Coronary artery (tissue), 2 donors: ENCODE data around the gene LY6G5C.

Source experiments
- DNase-seq: peaks from one replicate; pipeline ENCODE4 v3.0.0-alpha.2; 2017; ENCODE audit warnings: low spot score
- H3K27ac ChIP-seq, 2 donors: fragments of 200-600 bp; sonication (generic); one replicate each; pipeline ENCODE4 v1.5.1; 2016 to 2019
- H3K4me3 ChIP-seq: fragments of 200-600 bp; sonication (generic); 2 replicates; pipeline ENCODE4 v1.5.1; 2016; ENCODE audit warnings: mild to moderate bottlenecking, moderate library complexity
- CTCF ChIP-seq: fragments of 200-600 bp; sonication (generic); IDR thresholded peaks from one replicate; pipeline ENCODE4 v1.5.1; 2019; ENCODE audit warnings: antibody characterized with exemption

LY6G5C gene

GRCh38 chr6:31664790-31665500 is 15.9 kb downstream of the LY6G5C start, which contains the start of gene GPANK1:
TSS of gene GPANK1 (minus strand) at chr6:31664997. CDS start at chr6:31664478, 519 bp downstream.
- DNase-seq = peak; percentile 92
- H3K4me3 ChIP-seq = peak within 1 kb of the TSS; percentile 82
- H3K27ac ChIP-seq = peak within 1 kb of the TSS; percentile 88 to 96
- no peak for TF ChIP-seq CTCF

- Histone ChIP-seq H3K4me3 (peak overlapping the region; percentile 82), H3K27ac (peak overlapping the region; percentile 88 to 96)
- no peak for TF ChIP-seq CTCF
- no peak for DNase-seq
Measured at GRCh38 chr6:31663961-31664789, 16.7 kb downstream of the LY6G5C start.

- Histone ChIP-seq H3K4me3 (peak overlapping the region; percentile 82), H3K27ac (peak overlapping the region; percentile 88 to 96)
- no peak for DNase-seq
- no peak for TF ChIP-seq CTCF
Measured at GRCh38 chr6:31663126-31663960, 17.5 kb downstream of the LY6G5C start.

GRCh38 chr6:31662124-31662723 is 18.6 kb downstream of the LY6G5C start:
- TF ChIP-seq CTCF = no peak
- DNase-seq = no peak
- Histone ChIP-seq H3K4me3 (no peak overlapping the region), H3K27ac (peak overlapping the region in 1 of 2 donors; percentile 34)

- TF ChIP-seq CTCF = no peak
- H3K4me3 ChIP-seq = peak overlapping the region; percentile 97
- no peak for DNase-seq
- peak overlapping the region; percentile 90 to 95 for H3K27ac ChIP-seq
Measured at GRCh38 chr6:31661262-31662123, 19.4 kb downstream of the LY6G5C start.
